SH-SY5Y (cell line): ENCODE measurements around the gene ASB7.

Source experiments
- GATA2 ChIP-seq: IDR thresholded peaks from 2 replicates; pipeline ENCODE4 v1.6.1; 2011; ENCODE audit warnings: mild to moderate bottlenecking, low read depth, low read length
- GATA3 ChIP-seq: IDR thresholded peaks from 2 replicates; pipeline ENCODE4 v1.6.1; 2011; ENCODE audit warnings: low read depth, mild to moderate bottlenecking, low read length, moderate library complexity

DNA sequence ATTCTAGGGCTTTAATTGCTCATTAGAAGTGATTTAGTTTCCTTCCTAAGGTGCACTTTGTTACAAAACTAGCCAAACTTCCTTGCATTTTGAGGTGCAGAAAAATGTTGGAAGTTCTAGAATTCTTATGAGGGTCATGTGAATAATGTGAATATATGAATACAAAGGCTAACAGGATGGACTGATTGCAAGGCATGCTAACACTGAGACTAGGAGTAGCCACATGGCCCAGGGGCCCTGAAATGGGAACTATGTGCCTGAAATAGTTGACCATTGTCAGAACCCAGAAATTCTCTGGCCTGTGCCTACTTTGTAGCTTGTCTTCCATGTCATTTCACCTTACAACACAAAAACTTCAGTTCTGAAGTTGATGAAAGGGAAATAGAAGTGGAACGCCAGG, 10.8 kb downstream of the ASB7 start:
- TF ChIP-seq GATA2, result no peak
- TF ChIP-seq GATA3, result no peak
